VCaP (cell line): Measurements from ENCODE around the gene MUC5B.

Experiments
- H3K27ac ChIP-seq: fragments of 450-650 bp; 2 replicates; pipeline ENCODE4 v1.5.1; 2017
- CTCF ChIP-seq: fragments of 450-650 bp; conservative IDR thresholded peaks from 2 replicates; pipeline ENCODE4 v1.5.1; 2017; ENCODE audit warnings: mild to moderate bottlenecking, moderate library complexity

Gene MUC5B

GRCh38 chr11:1201395-1202153 is 21.3 kb upstream of the MUC5B start:
- no peak overlapping the region for H3K27ac ChIP-seq
- TF ChIP-seq CTCF, result no peak

- no peak for TF ChIP-seq CTCF
- no peak overlapping the region for H3K27ac ChIP-seq
These were observed 20.6 kb upstream of the MUC5B start for GRCh38 chr11:1202154-1202775.

- no peak overlapping the region for H3K27ac ChIP-seq
- peak; percentile 96 for TF ChIP-seq CTCF
These were observed 19.9 kb upstream of the MUC5B start for GRCh38 chr11:1202776-1203504.

- no peak overlapping the region for H3K27ac ChIP-seq
- no peak for TF ChIP-seq CTCF
These were observed 19.2 kb upstream of the MUC5B start for GRCh38 chr11:1203505-1204271.

- TF ChIP-seq CTCF, result no peak
- no peak overlapping the region for H3K27ac ChIP-seq
These were observed 18.3 kb upstream of the MUC5B start for GRCh38 chr11:1204381-1205101.

GRCh38 chr11:1205121-1205986 is 17.5 kb upstream of the MUC5B start:
- no peak overlapping the region for H3K27ac ChIP-seq
- no peak for TF ChIP-seq CTCF
